ENCODE data around the gene ZNF496. TPM values are rescaled to one million over a fixed set of nuclear protein-coding genes. Genes with fewer than 3 reads are reported as not detected.
A peak's percentile ranks its signal among the peaks of the same experiment; 100 is the strongest.

Gene ZNF496
- total and polyA plus RNA-seq, 9 donors, result 19.3 to 53.8 (median 40.0) TPM

DNA sequence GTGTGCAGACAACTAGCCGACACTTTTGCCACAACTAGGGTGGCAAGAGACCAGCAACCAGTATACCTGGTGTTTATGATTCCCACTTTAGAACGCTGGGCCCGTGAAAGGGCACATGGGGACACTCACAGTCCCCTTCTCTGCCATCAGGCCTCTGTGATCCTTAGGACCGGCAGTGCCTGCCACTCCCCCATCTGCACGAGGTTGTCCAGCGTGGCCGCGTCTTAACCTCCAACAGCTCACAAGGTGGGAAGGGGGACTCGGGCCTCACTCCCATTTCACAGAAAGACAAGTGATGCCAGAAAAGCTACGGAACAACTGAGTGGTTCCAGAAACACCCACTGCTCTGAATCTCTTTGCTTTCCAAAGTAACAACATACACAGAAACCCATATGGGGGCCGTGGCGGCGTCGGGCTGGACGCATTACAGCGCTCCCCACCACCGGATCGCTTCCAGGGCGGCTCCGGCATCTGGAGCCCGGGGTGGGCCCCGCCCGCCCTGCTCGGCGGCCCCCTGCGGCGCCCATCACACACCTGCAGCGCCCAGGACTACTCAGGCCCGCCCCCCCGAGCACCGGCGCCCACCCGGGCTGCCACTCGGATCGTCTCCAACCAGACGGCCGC lies 1.0 kb downstream of the ZNF496 start:
- peak in 1 of 5 donors; percentile 45 for DNase-seq
- peak overlapping the region; percentile 80 to 97 for H3K27ac ChIP-seq
- WGBS, 3 donors, result 5 to 14% (median 8%) methylated on average over 24 to 37 of the region's 37 CpGs
- peaks cover 9% of the 10 kb centered on the region for H3K4me1 ChIP-seq (ENCODE audit: insufficient read depth)
- peak overlapping the region; percentile 82 for H3K4me3 ChIP-seq
- TF ChIP-seq POLR2A (IDR thresholded peaks at IDR 0.05), result no peak
- no peak for TF ChIP-seq EP300 (IDR thresholded peaks at IDR 0.05)
- TF ChIP-seq, protein P1, sequence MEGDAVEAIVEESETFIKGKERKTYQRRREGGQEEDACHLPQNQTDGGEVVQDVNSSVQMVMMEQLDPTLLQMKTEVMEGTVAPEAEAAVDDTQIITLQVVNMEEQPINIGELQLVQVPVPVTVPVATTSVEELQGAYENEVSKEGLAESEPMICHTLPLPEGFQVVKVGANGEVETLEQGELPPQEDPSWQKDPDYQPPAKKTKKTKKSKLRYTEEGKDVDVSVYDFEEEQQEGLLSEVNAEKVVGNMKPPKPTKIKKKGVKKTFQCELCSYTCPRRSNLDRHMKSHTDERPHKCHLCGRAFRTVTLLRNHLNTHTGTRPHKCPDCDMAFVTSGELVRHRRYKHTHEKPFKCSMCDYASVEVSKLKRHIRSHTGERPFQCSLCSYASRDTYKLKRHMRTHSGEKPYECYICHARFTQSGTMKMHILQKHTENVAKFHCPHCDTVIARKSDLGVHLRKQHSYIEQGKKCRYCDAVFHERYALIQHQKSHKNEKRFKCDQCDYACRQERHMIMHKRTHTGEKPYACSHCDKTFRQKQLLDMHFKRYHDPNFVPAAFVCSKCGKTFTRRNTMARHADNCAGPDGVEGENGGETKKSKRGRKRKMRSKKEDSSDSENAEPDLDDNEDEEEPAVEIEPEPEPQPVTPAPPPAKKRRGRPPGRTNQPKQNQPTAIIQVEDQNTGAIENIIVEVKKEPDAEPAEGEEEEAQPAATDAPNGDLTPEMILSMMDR (IDR thresholded peaks at IDR 0.05), result no peak
- no peaks in the 10 kb centered on the region for H3K9me3 ChIP-seq
- no peaks in the 10 kb centered on the region for H3K36me3 ChIP-seq
- intact Hi-C loops (cut with DNase I), result loop anchor here in 1 of 4 donors (5.0 kb wide), 1 partner anchor 42 kb away; no protein-coding TSS in a partner anchor
- no peaks in the 10 kb centered on the region for H3K27me3 ChIP-seq

DNA sequence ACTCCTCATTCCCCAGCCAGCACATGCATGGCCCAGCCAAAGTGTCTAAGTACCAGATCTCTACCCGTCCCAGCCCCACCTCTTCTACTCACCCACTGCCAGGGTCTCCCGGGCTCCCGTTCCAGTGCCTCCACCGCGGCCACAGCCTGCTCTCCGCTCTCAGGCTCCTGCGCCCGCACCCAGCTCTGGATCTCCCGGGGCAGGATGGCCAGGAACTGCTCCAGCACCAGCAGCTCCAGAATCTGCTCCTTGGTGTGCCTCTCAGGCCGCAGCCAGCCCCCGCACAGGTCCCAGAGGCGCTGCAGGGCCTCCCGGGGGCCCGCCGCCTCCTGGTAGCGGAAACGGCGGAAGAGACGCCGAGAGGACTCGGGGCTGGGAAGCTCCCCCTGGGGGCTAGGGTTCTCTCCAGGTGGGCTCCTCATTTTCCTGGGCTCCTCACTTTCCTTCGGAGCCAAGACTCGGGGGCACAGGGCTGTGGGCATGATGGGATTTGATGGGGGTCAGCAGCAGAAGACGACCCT lies 2.5 kb downstream of the ZNF496 start:
- DNase-seq, result no peak
- TF ChIP-seq EP300 (IDR thresholded peaks at IDR 0.05), result no peak
- TF ChIP-seq, protein P1 (IDR thresholded peaks at IDR 0.05), result no peak
- TF ChIP-seq POLR2A (IDR thresholded peaks at IDR 0.05), result no peak
- H3K4me3 ChIP-seq, result no peak overlapping the region
- no peak overlapping the region for H3K27ac ChIP-seq
- intact Hi-C loops (cut with DNase I), result no loop called here
- peaks cover 9% of the 10 kb centered on the region for H3K4me1 ChIP-seq (ENCODE audit: insufficient read depth)
- H3K9me3 ChIP-seq, result no peaks in the 10 kb centered on the region
- H3K36me3 ChIP-seq, result no peaks in the 10 kb centered on the region
- 93 to 97% (median 95%) methylated on average over 24 of the region's 24 CpGs for WGBS, 3 donors
- no peaks in the 10 kb centered on the region for H3K27me3 ChIP-seq

DNA sequence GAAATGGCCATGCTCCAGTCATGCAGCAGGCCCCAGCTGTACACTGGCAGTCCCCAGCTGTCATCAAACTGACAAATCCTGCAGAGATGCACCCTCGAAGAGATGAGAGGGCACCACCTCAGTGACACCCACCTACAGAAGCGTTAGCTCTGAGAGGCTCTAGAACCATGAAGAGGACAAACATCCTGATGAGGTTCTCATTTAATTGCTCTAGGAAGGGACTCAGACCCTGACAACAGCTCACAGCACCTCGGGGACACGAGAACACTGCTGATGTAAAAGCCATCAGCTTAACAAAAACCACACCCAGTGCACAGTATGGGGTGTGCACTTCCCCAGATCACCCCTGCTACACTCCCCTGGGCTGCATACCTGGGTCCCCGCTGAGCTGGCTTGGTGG lies 3.4 kb downstream of the ZNF496 start:
- no peaks in the 10 kb centered on the region for H3K9me3 ChIP-seq
- no peak overlapping the region for H3K4me3 ChIP-seq
- no peaks in the 10 kb centered on the region for H3K27me3 ChIP-seq
- H3K4me1 ChIP-seq (ENCODE audit: insufficient read depth), result peaks cover 9% of the 10 kb centered on the region
- no peak for DNase-seq
- no peaks in the 10 kb centered on the region for H3K36me3 ChIP-seq
- intact Hi-C loops (cut with DNase I), result no loop called here
- 81 to 94% (median 89%) methylated on average over 5 of the region's 5 CpGs for whole genome bisulfite sequencing, 3 donors
- no peak overlapping the region for H3K27ac ChIP-seq
- TF ChIP-seq, protein P1 (IDR thresholded peaks at IDR 0.05), result no peak
- no peak for TF ChIP-seq EP300 (IDR thresholded peaks at IDR 0.05)
- TF ChIP-seq POLR2A (IDR thresholded peaks at IDR 0.05), result no peak

DNA sequence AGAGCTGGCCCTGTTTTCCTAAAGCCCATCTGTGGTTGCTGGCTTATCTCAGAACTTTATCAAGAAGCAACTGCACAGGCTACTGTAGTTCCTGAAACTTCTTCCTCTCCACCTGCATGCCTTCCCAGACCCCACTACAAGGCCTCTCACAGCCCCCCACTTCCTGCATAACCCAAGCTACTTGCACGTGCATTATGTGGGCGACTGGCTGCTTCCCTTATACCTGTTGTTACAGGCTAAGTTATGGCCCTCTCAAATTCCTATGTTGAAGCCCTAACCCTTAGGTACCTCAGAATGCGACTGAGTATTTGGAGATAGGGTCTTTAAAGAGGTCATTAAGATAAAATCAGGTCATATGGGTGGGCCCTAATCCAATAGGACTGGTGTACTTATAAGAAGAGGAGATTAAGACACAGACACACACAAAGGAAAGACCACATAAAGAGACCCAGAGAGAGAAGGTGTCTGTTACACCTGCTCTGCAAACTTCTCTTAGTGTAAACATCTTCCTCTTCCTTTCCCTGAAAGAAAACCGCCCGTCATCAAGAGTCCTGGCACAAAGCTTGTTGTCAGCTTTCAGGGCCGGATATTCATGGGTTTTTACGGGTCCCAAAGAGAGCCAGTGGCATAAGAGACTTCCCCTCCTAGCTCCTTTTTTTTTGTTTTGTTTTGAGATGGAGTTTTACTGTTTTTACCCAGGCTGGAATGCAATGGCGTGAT lies 5.1 kb downstream of the ZNF496 start:
- no peak overlapping the region for H3K4me3 ChIP-seq
- peaks cover 9% of the 10 kb centered on the region for H3K4me1 ChIP-seq (ENCODE audit: insufficient read depth)
- TF ChIP-seq EP300 (IDR thresholded peaks at IDR 0.05) (no peak), POLR2A (IDR thresholded peaks at IDR 0.05) (no peak)
- TF ChIP-seq, protein P1 (IDR thresholded peaks at IDR 0.05), result no peak
- intact Hi-C loops (cut with DNase I), result no loop called here
- H3K9me3 ChIP-seq, result no peaks in the 10 kb centered on the region
- H3K27me3 ChIP-seq, result no peaks in the 10 kb centered on the region
- DNase-seq, result no peak
- no peaks in the 10 kb centered on the region for H3K36me3 ChIP-seq
- no peak overlapping the region for H3K27ac ChIP-seq
- 86 to 89% (median 87%) methylated on average over 8 of the region's 8 CpGs for WGBS, 3 donors
